Erythroblast (primary cell): ENCODE results near the gene MMRN1.

Source experiments
- GATA1 ChIP-seq: IDR thresholded peaks from 2 replicates; pipeline ENCODE4 v1.6.1; 2011; ENCODE audit warnings: low read depth, mild to moderate bottlenecking, control low read depth, low read length, moderate library complexity
- POLR2A ChIP-seq: IDR thresholded peaks from 2 replicates; pipeline ENCODE4 v1.6.1; 2011; ENCODE audit warnings: mild to moderate bottlenecking, low read length

GRCh38 chr4:89995814-89996213, 101.2 kb downstream of the MMRN1 start:
- no peak for TF ChIP-seq POLR2A
- no peak for TF ChIP-seq GATA1
